ENCODE results near the gene GPR156. TPM values are rescaled to one million over a fixed set of nuclear protein-coding genes. Genes with fewer than 3 reads are reported as not detected.

The GPR156 gene
- polyA plus RNA-seq, 1 of the 3 experiments (the other 2 are of a cell fraction): 0.31 TPM

- H3K79me2 ChIP-seq (ENCODE audit: insufficient read depth): no peaks in the 10 kb centered on the region
- DNase-seq: no peak
- H3K36me3 ChIP-seq (replicated peaks in 1 of 2; ENCODE audit: control insufficient read depth in 1 of 2, insufficient read depth in 2 of 2, low read length in 1 of 2): no peaks in the 10 kb centered on the region
- no peaks in the 10 kb centered on the region for H3F3A ChIP-seq (replicated peaks; ENCODE audit: insufficient read depth)
- TF ChIP-seq SIN3A (IDR thresholded peaks at IDR 0.05; ENCODE audit: borderline replicate concordance, low read depth, low read length): no peak
- POLR2A ChIA-PET: no interaction called here
- H3K9ac ChIP-seq: no peak overlapping the region
- H3K4me1 ChIP-seq (ENCODE audit: control insufficient read depth in 1 of 2, insufficient read depth in 2 of 2, low read depth in 1 of 2, low read length in 1 of 2): no peaks in the 10 kb centered on the region
- no peak overlapping the region for H2AFZ ChIP-seq (ENCODE audit: low read depth)
- no peaks in the 10 kb centered on the region for H3K27me3 ChIP-seq (ENCODE audit: insufficient read depth)
- H3K9me2 ChIP-seq: no peaks in the 10 kb centered on the region
- H4K20me1 ChIP-seq (ENCODE audit: insufficient read depth): no peaks in the 10 kb centered on the region
- WGBS (ENCODE audit: low lambda C conversion rate): 68% methylated on average over 5 of the region's 5 CpGs
- CTCF ChIA-PET: interaction anchor here (0.8 to 1.3 kb wide), 2 partner anchors 13 to 19 kb away, joined by 3 to 4 read pairs; no protein-coding TSS in a partner anchor
- H3K4me3 ChIP-seq (ENCODE audit: low read depth in 2 of 2, low read length in 1 of 2): no peak overlapping the region
- H3K27ac ChIP-seq (ENCODE audit: low read depth in 2 of 2, low read length in 1 of 2): no peak overlapping the region
- H3K4me2 ChIP-seq: no peak overlapping the region
- H3K9me3 ChIP-seq: no peaks in the 10 kb centered on the region
These were observed 21.2 kb downstream of the GPR156 start for GRCh38 chr3:120263792-120264191.

- Histone ChIP-seq H3K9ac (no peak overlapping the region), H3K4me3 (ENCODE audit: low read depth in 2 of 2, low read length in 1 of 2) (no peak overlapping the region), H3K27ac (ENCODE audit: low read depth in 2 of 2, low read length in 1 of 2) (no peak overlapping the region), H3K4me1 (ENCODE audit: control insufficient read depth in 1 of 2, insufficient read depth in 2 of 2, low read depth in 1 of 2, low read length in 1 of 2) (no peaks in the 10 kb centered on the region), H4K20me1 (ENCODE audit: insufficient read depth) (no peaks in the 10 kb centered on the region), H3K4me2 (no peak overlapping the region), H3K27me3 (ENCODE audit: insufficient read depth) (no peaks in the 10 kb centered on the region), H3K9me3 (0 out of 2 replicates have a peak, but pooled peaks cover 16% of the 10 kb centered on the region), H2AFZ (ENCODE audit: low read depth) (no peak overlapping the region), H3K79me2 (ENCODE audit: insufficient read depth) (no peaks in the 10 kb centered on the region), H3K9me2 (no peaks in the 10 kb centered on the region), H3F3A (replicated peaks; ENCODE audit: insufficient read depth) (no peaks in the 10 kb centered on the region), H3K36me3 (replicated peaks in 1 of 2; ENCODE audit: control insufficient read depth in 1 of 2, insufficient read depth in 2 of 2, low read length in 1 of 2) (no peaks in the 10 kb centered on the region)
- no peak for DNase-seq
- TF ChIP-seq RXRA (IDR thresholded peaks at IDR 0.05; ENCODE audit: borderline replicate concordance, low read depth) (no peak), SIN3A (IDR thresholded peaks at IDR 0.05; ENCODE audit: borderline replicate concordance, low read depth, low read length) (no peak), MXI1 (IDR thresholded peaks at IDR 0.05; ENCODE audit: low read depth, low read length) (no peak), FOXJ3 (CRISPR knock-in tag; IDR thresholded peaks at IDR 0.05) (no peak), MEF2A (IDR thresholded peaks at IDR 0.05; ENCODE audit: borderline replicate concordance, low read depth) (no peak), JUND (IDR thresholded peaks at IDR 0.05) (no peak), YY1 (IDR thresholded peaks at IDR 0.05; ENCODE audit: low read depth) (no peak), REST (IDR thresholded peaks at IDR 0.05; ENCODE audit: low read depth, low read length) (no peak), NFIC (IDR thresholded peaks at IDR 0.05; ENCODE audit: borderline replicate concordance) (no peak), RFX5 (IDR thresholded peaks at IDR 0.05; ENCODE audit: low read length) (no peak)
- TF ChIP-seq, protein P1, sequence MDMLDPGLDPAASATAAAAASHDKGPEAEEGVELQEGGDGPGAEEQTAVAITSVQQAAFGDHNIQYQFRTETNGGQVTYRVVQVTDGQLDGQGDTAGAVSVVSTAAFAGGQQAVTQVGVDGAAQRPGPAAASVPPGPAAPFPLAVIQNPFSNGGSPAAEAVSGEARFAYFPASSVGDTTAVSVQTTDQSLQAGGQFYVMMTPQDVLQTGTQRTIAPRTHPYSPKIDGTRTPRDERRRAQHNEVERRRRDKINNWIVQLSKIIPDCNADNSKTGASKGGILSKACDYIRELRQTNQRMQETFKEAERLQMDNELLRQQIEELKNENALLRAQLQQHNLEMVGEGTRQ (IDR thresholded peaks at IDR 0.05; ENCODE audit: borderline replicate concordance, low read depth, low read length): no peak
- TF ChIP-seq, protein P2, sequence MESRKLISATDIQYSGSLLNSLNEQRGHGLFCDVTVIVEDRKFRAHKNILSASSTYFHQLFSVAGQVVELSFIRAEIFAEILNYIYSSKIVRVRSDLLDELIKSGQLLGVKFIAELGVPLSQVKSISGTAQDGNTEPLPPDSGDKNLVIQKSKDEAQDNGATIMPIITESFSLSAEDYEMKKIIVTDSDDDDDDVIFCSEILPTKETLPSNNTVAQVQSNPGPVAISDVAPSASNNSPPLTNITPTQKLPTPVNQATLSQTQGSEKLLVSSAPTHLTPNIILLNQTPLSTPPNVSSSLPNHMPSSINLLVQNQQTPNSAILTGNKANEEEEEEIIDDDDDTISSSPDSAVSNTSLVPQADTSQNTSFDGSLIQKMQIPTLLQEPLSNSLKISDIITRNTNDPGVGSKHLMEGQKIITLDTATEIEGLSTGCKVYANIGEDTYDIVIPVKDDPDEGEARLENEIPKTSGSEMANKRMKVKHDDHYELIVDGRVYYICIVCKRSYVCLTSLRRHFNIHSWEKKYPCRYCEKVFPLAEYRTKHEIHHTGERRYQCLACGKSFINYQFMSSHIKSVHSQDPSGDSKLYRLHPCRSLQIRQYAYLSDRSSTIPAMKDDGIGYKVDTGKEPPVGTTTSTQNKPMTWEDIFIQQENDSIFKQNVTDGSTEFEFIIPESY (IDR thresholded peaks at IDR 0.05; ENCODE audit: borderline replicate concordance, low read depth): no peak
- 10% methylated on average over 1 of the region's 1 CpG for WGBS (ENCODE audit: low lambda C conversion rate)
- ChIA-PET CTCF (no interaction called here), POLR2A (interaction anchor here (0.6 kb wide), 1 partner anchor 222 kb away, joined by 3 read pairs; no protein-coding TSS in a partner anchor)
These were observed 27.0 kb downstream of the GPR156 start for GRCh38 chr3:120258009-120258408.
